ENCODE data around the gene JMJD8.

- TF ChIP-seq POLR2A (IDR thresholded peaks at IDR 0.05) (no peak), CTCF (IDR thresholded peaks at IDR 0.05) (no peak), EP300 (IDR thresholded peaks at IDR 0.05; ENCODE audit: low read depth) (no peak)
These were observed 40.9 kb upstream of the JMJD8 start for GRCh38 chr16:725041-725376.

Measured in transverse colon (tissue), 3 donors.